ENCODE measurements around the gene GLI1. TPM values are rescaled to one million over a fixed set of nuclear protein-coding genes. Genes with fewer than 3 reads are reported as not detected.

GLI1 gene
- total and polyA plus RNA-seq, 2 of the 13 experiments (the other 11 are each of a cell fraction or from before 2014, with no cell fraction given), result 0.09 to 0.20 TPM

DNA sequence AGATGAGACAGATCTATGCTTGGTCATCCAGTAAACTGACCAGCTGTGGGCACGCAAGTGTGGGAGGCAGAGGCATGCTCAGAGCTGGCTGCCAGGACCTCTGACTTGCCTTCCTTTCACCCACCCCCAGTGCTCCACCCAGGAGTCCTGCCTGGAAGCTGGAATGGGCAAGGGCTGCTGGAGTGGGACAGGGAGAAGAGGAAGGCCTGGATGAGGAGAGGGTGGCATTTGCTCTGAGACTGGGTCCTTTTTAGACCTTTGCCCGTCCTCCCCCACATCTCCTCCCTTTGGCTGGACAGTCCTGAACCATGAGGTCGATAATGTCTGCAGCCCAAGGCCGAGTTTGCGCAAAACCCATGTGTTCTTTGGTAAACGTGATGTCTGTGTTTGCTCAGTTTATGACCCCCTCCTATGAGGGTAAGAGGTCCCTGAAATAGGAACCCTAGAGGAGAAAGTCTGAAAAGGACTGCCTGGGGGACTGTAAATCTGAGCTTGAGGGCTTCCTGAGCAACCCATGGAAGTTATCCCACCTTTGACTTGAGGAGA, 8.3 kb upstream of the GLI1 start (continued):
- TF ChIP-seq RFX5 (IDR thresholded peaks at IDR 0.05; ENCODE audit: low read depth, low read length) (no peak), U2AF2 (IDR thresholded peaks at IDR 0.05; ENCODE audit: low read depth, low read length) (no peak), ZC3H13 (CRISPR knock-in tag; IDR thresholded peaks at IDR 0.05) (no peak), NCOA1 (CRISPR knock-in tag; IDR thresholded peaks at IDR 0.05) (peak; percentile 89; the same call in 1 of the 2 replicates), SKI (IDR thresholded peaks at IDR 0.05; ENCODE audit: partially characterized antibody) (peak; percentile 100), POLR2AphosphoS5 (IDR thresholded peaks at IDR 0.05; ENCODE audit: low read depth, low read length) (peak; percentile 33; the same call in 1 of the 2 replicates)
- TF ChIP-seq, protein P1, sequence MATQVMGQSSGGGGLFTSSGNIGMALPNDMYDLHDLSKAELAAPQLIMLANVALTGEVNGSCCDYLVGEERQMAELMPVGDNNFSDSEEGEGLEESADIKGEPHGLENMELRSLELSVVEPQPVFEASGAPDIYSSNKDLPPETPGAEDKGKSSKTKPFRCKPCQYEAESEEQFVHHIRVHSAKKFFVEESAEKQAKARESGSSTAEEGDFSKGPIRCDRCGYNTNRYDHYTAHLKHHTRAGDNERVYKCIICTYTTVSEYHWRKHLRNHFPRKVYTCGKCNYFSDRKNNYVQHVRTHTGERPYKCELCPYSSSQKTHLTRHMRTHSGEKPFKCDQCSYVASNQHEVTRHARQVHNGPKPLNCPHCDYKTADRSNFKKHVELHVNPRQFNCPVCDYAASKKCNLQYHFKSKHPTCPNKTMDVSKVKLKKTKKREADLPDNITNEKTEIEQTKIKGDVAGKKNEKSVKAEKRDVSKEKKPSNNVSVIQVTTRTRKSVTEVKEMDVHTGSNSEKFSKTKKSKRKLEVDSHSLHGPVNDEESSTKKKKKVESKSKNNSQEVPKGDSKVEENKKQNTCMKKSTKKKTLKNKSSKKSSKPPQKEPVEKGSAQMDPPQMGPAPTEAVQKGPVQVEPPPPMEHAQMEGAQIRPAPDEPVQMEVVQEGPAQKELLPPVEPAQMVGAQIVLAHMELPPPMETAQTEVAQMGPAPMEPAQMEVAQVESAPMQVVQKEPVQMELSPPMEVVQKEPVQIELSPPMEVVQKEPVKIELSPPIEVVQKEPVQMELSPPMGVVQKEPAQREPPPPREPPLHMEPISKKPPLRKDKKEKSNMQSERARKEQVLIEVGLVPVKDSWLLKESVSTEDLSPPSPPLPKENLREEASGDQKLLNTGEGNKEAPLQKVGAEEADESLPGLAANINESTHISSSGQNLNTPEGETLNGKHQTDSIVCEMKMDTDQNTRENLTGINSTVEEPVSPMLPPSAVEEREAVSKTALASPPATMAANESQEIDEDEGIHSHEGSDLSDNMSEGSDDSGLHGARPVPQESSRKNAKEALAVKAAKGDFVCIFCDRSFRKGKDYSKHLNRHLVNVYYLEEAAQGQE (IDR thresholded peaks at IDR 0.05; ENCODE audit: borderline replicate concordance in 1 of 2, low read depth in 1 of 2, low read length in 2 of 2), result peak in 1 of 2 experiments; percentile 80; a peak in 2 of 4 replicates
- TF ChIP-seq, protein P2, sequence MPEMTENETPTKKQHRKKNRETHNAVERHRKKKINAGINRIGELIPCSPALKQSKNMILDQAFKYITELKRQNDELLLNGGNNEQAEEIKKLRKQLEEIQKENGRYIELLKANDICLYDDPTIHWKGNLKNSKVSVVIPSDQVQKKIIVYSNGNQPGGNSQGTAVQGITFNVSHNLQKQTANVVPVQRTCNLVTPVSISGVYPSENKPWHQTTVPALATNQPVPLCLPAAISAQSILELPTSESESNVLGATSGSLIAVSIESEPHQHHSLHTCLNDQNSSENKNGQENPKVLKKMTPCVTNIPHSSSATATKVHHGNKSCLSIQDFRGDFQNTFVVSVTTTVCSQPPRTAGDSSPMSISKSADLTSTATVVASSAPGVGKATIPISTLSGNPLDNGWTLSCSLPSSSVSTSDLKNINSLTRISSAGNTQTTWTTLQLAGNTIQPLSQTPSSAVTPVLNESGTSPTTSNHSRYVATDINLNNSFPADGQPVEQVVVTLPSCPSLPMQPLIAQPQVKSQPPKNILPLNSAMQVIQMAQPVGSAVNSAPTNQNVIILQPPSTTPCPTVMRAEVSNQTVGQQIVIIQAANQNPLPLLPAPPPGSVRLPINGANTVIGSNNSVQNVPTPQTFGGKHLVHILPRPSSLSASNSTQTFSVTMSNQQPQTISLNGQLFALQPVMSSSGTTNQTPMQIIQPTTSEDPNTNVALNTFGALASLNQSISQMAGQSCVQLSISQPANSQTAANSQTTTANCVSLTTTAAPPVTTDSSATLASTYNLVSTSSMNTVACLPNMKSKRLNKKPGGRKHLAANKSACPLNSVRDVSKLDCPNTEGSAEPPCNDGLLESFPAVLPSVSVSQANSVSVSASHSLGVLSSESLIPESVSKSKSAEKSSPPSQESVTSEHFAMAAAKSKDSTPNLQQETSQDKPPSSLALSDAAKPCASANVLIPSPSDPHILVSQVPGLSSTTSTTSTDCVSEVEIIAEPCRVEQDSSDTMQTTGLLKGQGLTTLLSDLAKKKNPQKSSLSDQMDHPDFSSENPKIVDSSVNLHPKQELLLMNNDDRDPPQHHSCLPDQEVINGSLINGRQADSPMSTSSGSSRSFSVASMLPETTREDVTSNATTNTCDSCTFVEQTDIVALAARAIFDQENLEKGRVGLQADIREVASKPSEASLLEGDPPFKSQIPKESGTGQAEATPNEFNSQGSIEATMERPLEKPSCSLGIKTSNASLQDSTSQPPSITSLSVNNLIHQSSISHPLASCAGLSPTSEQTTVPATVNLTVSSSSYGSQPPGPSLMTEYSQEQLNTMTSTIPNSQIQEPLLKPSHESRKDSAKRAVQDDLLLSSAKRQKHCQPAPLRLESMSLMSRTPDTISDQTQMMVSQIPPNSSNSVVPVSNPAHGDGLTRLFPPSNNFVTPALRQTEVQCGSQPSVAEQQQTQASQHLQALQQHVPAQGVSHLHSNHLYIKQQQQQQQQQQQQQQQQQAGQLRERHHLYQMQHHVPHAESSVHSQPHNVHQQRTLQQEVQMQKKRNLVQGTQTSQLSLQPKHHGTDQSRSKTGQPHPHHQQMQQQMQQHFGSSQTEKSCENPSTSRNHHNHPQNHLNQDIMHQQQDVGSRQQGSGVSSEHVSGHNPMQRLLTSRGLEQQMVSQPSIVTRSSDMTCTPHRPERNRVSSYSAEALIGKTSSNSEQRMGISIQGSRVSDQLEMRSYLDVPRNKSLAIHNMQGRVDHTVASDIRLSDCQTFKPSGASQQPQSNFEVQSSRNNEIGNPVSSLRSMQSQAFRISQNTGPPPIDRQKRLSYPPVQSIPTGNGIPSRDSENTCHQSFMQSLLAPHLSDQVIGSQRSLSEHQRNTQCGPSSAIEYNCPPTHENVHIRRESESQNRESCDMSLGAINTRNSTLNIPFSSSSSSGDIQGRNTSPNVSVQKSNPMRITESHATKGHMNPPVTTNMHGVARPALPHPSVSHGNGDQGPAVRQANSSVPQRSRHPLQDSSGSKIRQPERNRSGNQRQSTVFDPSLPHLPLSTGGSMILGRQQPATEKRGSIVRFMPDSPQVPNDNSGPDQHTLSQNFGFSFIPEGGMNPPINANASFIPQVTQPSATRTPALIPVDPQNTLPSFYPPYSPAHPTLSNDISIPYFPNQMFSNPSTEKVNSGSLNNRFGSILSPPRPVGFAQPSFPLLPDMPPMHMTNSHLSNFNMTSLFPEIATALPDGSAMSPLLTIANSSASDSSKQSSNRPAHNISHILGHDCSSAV (CRISPR knock-in tag; IDR thresholded peaks at IDR 0.05; ENCODE audit: borderline replicate concordance), result 0 out of 2 replicates have a peak, but pooled peaks have one; percentile 42
- TF ChIP-seq, protein P3, sequence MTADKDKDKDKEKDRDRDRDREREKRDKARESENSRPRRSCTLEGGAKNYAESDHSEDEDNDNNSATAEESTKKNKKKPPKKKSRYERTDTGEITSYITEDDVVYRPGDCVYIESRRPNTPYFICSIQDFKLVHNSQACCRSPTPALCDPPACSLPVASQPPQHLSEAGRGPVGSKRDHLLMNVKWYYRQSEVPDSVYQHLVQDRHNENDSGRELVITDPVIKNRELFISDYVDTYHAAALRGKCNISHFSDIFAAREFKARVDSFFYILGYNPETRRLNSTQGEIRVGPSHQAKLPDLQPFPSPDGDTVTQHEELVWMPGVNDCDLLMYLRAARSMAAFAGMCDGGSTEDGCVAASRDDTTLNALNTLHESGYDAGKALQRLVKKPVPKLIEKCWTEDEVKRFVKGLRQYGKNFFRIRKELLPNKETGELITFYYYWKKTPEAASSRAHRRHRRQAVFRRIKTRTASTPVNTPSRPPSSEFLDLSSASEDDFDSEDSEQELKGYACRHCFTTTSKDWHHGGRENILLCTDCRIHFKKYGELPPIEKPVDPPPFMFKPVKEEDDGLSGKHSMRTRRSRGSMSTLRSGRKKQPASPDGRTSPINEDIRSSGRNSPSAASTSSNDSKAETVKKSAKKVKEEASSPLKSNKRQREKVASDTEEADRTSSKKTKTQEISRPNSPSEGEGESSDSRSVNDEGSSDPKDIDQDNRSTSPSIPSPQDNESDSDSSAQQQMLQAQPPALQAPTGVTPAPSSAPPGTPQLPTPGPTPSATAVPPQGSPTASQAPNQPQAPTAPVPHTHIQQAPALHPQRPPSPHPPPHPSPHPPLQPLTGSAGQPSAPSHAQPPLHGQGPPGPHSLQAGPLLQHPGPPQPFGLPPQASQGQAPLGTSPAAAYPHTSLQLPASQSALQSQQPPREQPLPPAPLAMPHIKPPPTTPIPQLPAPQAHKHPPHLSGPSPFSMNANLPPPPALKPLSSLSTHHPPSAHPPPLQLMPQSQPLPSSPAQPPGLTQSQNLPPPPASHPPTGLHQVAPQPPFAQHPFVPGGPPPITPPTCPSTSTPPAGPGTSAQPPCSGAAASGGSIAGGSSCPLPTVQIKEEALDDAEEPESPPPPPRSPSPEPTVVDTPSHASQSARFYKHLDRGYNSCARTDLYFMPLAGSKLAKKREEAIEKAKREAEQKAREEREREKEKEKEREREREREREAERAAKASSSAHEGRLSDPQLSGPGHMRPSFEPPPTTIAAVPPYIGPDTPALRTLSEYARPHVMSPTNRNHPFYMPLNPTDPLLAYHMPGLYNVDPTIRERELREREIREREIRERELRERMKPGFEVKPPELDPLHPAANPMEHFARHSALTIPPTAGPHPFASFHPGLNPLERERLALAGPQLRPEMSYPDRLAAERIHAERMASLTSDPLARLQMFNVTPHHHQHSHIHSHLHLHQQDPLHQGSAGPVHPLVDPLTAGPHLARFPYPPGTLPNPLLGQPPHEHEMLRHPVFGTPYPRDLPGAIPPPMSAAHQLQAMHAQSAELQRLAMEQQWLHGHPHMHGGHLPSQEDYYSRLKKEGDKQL (CRISPR knock-in tag; IDR thresholded peaks at IDR 0.05; ENCODE audit: low read depth), result peak; percentile 92

All from HepG2 (cell line).